Liver (tissue), 9 donors: ENCODE measurements around the gene NLGN1. TPM values are rescaled to one million over a fixed set of nuclear protein-coding genes. Genes with fewer than 3 reads are reported as not detected.

ENCODE experiments used
- DNase-seq: peaks from one replicate; pipeline ENCODE4 v3.0.0-alpha.2; 2017; ENCODE audit warnings: low spot score
- H3K27ac ChIP-seq, 2 donors: one replicate each; pipeline ENCODE4 v1.7.0; 2013; ENCODE audit warnings: inconsistent platforms in 2 of 2, low read length in 2 of 2, control low read depth in 1 of 2, low read depth in 1 of 2, mild to moderate bottlenecking in 1 of 2
- H3K27me3 ChIP-seq, 4 donors: one replicate each; pipeline versions ENCODE4 v1.6.1 to v1.7.0; 2013; ENCODE audit warnings: low read length in 3 of 4, inconsistent platforms in 1 of 4, mild to moderate bottlenecking in 1 of 4, moderate library complexity in 1 of 4; ENCODE audit not compliant: control insufficient read depth in 4 of 4, insufficient read depth in 4 of 4
- H3K36me3 ChIP-seq, 4 donors: one replicate each; pipeline versions ENCODE4 v1.6.1 to v1.7.0; 2013; ENCODE audit warnings: low read length in 3 of 4, mild to moderate bottlenecking in 3 of 4, low read depth in 1 of 4, moderate library complexity in 1 of 4; ENCODE audit not compliant: control insufficient read depth in 4 of 4, insufficient read depth in 3 of 4
- H3K4me1 ChIP-seq, 4 donors: one replicate each; pipeline versions ENCODE4 v1.6.1 to v1.7.0; 2013; ENCODE audit warnings: low read length in 3 of 4, mild to moderate bottlenecking in 3 of 4, moderate library complexity in 1 of 4; ENCODE audit not compliant: control insufficient read depth in 4 of 4, insufficient read depth in 4 of 4
- H3K4me3 ChIP-seq, 3 donors: one replicate each; pipeline versions ENCODE4 v1.6.1 to v1.7.0; 2013; ENCODE audit warnings: low read length in 3 of 3, control low read depth in 1 of 3, low read depth in 1 of 3, mild to moderate bottlenecking in 1 of 3
- H3K9ac ChIP-seq, 2 donors: one replicate each; pipeline ENCODE4 v1.7.0; 2013; ENCODE audit warnings: low read length in 2 of 2, mild to moderate bottlenecking in 2 of 2, moderate library complexity in 2 of 2, control low read depth in 1 of 2, low read depth in 1 of 2
- H3K9me3 ChIP-seq, 4 donors: one replicate each; pipeline versions ENCODE4 v1.6.1 to v1.7.0; 2013; ENCODE audit warnings: low read length in 3 of 4; ENCODE audit not compliant: control insufficient read depth in 4 of 4
- ATF3 ChIP-seq: IDR thresholded peaks from 2 replicates; pipeline ENCODE4 v1.6.1; 2016; ENCODE audit warnings: antibody characterized with exemption
- CTCF ChIP-seq: fragments of 150-350 bp; IDR thresholded peaks from 2 replicates; pipeline ENCODE4 v1.5.1; 2017; ENCODE audit warnings: improper control_type of control experiment, low read depth, low read length; ENCODE audit not compliant: missing input control
- FOXA1 ChIP-seq: IDR thresholded peaks from 2 replicates; pipeline ENCODE4 v1.6.1; 2016; ENCODE audit warnings: antibody characterized with exemption
- FOXA2 ChIP-seq: IDR thresholded peaks from 2 replicates; pipeline ENCODE4 v1.6.1; 2016; ENCODE audit warnings: antibody characterized with exemption
- HNF4A ChIP-seq, 2 donors: conservative IDR thresholded peaks; 2 replicates each; pipeline ENCODE4 v1.6.1; 2016; ENCODE audit warnings: antibody characterized with exemption in 2 of 2, mild to moderate bottlenecking in 2 of 2
- HNF4G ChIP-seq: IDR thresholded peaks from 2 replicates; pipeline ENCODE4 v1.6.1; 2016; ENCODE audit warnings: antibody characterized with exemption
- MAX ChIP-seq: IDR thresholded peaks from 2 replicates; pipeline ENCODE4 v1.6.1; 2016; ENCODE audit warnings: antibody characterized with exemption
- NR2F2 ChIP-seq: IDR thresholded peaks from 2 replicates; pipeline ENCODE4 v1.6.1; 2016; ENCODE audit warnings: antibody characterized with exemption
- RAD21 ChIP-seq, 2 donors: IDR thresholded peaks; 2 replicates each; pipeline ENCODE4 v1.6.1; 2016; ENCODE audit warnings: antibody characterized with exemption in 2 of 2, mild to moderate bottlenecking in 2 of 2
- REST ChIP-seq: IDR thresholded peaks from 2 replicates; pipeline ENCODE4 v1.6.1; 2016; ENCODE audit warnings: antibody characterized with exemption, mild to moderate bottlenecking
- RXRA ChIP-seq, 2 donors: IDR thresholded peaks; 2 replicates each; pipeline ENCODE4 v1.6.1; 2017 to 2018; ENCODE audit warnings: antibody characterized with exemption in 2 of 2, mild to moderate bottlenecking in 1 of 2
- SP1 ChIP-seq: IDR thresholded peaks from 2 replicates; pipeline ENCODE4 v1.6.1; 2018; ENCODE audit warnings: antibody characterized with exemption, mild to moderate bottlenecking
- TAF1 ChIP-seq: conservative IDR thresholded peaks from 2 replicates; pipeline ENCODE4 v1.6.1; 2016; ENCODE audit warnings: antibody characterized with exemption, mild to moderate bottlenecking
- YY1 ChIP-seq: IDR thresholded peaks from 2 replicates; pipeline ENCODE4 v1.6.1; 2016; ENCODE audit warnings: antibody characterized with exemption, mild to moderate bottlenecking
- ZBTB33 ChIP-seq: IDR thresholded peaks from 2 replicates; pipeline ENCODE4 v1.6.1; 2016; ENCODE audit warnings: antibody characterized with exemption
- WGBS: extraction: QIAGEN DNeasy Blood & Tissue Kit; methylation state at CpG from one replicate; pipeline ENCODE4 v1.1.7; 2013; 5-methylcytosine and 5-hydroxymethylcytosine counted together
- polyA plus RNA-seq, 2 donors: library from polyadenylated mRNA; stranded (reverse) in 1 of 2; unstranded in 1 of 2; fragments of 200-250 nt in 1 of 2; fragments of >200 nt in 1 of 2; fragmentation: Nextera tagmentation in 1 of 2; extraction: Ambion mirVana in 1 of 2; gene quantifications; one replicate each; pipeline versions ENCODE4 v1.2.1 to v1.2.3, GENCODE V29; 2013 to 2015
- total RNA-seq, 2 donors: library from RNA; depleted of rRNA; stranded (reverse); fragments of >200 nt; gene quantifications; one replicate each; pipeline ENCODE4 v1.2.3, GENCODE V29; 2014
- donor health status: healthy.
- donor health status: healthy.
- donor health status: healthy.
- donor health status: healthy.
- donor health status: healthy.

The NLGN1 gene
- total and polyA plus RNA-seq, 4 donors: 0.02 to 0.67 (median 0.37) TPM; not detected in 1

GRCh38 chr3:173770796-173771573, 373.4 kb downstream of the NLGN1 start:
- Histone ChIP-seq H3K9me3 (no peaks in the 10 kb centered on the region), H3K36me3 (no peaks in the 10 kb centered on the region), H3K4me3 (no peak overlapping the region), H3K27ac (no peak overlapping the region), H3K27me3 (no peaks in the 10 kb centered on the region), H3K4me1 (no peaks in the 10 kb centered on the region), H3K9ac (no peak overlapping the region)
- no peak for TF ChIP-seq NR2F2
- TF ChIP-seq HNF4A (conservative IDR thresholded peaks at IDR 0.05): no peak
- no peak for TF ChIP-seq ZBTB33
- 58% methylated on average over 3 of the region's 3 CpGs for WGBS
- no peak for DNase-seq

- no peaks in the 10 kb centered on the region for H3K27me3 ChIP-seq
- no peak for DNase-seq
- H3K4me1 ChIP-seq: no peaks in the 10 kb centered on the region
- no peaks in the 10 kb centered on the region for H3K9me3 ChIP-seq
- H3K36me3 ChIP-seq: no peaks in the 10 kb centered on the region
- H3K4me3 ChIP-seq: no peak overlapping the region
- H3K9ac ChIP-seq: no peak overlapping the region
- TF ChIP-seq CTCF: no peak
- no peak for TF ChIP-seq RAD21 (IDR thresholded peaks at IDR 0.05)
- no peak for TF ChIP-seq TAF1
- no peak for TF ChIP-seq RXRA (IDR thresholded peaks at IDR 0.05)
- TF ChIP-seq ATF3: no peak
- no peak for TF ChIP-seq YY1
- TF ChIP-seq FOXA1: no peak
- TF ChIP-seq SP1: no peak
- H3K27ac ChIP-seq: no peak overlapping the region
- WGBS: 79% methylated on average over 3 of the region's 3 CpGs
Observed at GRCh38 chr3:173773800-173774199, 376.3 kb downstream of the NLGN1 start.

GRCh38 chr3:173774294-173774693, 376.8 kb downstream of the NLGN1 start:
- H3K27me3 ChIP-seq: no peaks in the 10 kb centered on the region
- H3K9ac ChIP-seq: no peak overlapping the region
- no peaks in the 10 kb centered on the region for H3K4me1 ChIP-seq
- no peaks in the 10 kb centered on the region for H3K36me3 ChIP-seq
- no peak for DNase-seq
- H3K4me3 ChIP-seq: no peak overlapping the region
- TF ChIP-seq REST (no peak), HNF4A (conservative IDR thresholded peaks at IDR 0.05) (no peak), FOXA2 (no peak), HNF4G (no peak), RXRA (IDR thresholded peaks at IDR 0.05) (no peak), MAX (no peak), ZBTB33 (no peak), TAF1 (no peak)
- H3K9me3 ChIP-seq: no peaks in the 10 kb centered on the region
- H3K27ac ChIP-seq: no peak overlapping the region
